IMR-90 (cell line): ENCODE results near the gene P2RX3. TPM values are rescaled to one million over a fixed set of nuclear protein-coding genes. Genes with fewer than 3 reads are reported as not detected.

Experiments used
- ATAC-seq: fragments of 200-7000 bp; cut with Tn5 transposase; 2 replicates; pipeline ENCODE4 v1.9.1; 2020; ENCODE audit warnings: low read depth, mild to moderate bottlenecking, moderate library complexity
- BruUV-seq: library from RNA; stranded (reverse); fragments of 400-500 nt; replicated peaks from 2 replicates; lab custom pipeline; 2021; lab: Mats Ljungman, UMichigan
- CTCF ChIA-PET: fragments of 300-600 bp; formaldehyde crosslinking; extraction: SDS; loops from one replicate; lab custom pipeline; 2021; ENCODE audit warnings: antibody characterized with exemption; lab: Yijun Ruan, JAX
- POLR2A ChIA-PET: fragments of 300-600 bp; sonication (Branson Sonifier 250); formaldehyde crosslinking; loops from one replicate; lab custom pipeline; 2022; ENCODE audit warnings: antibody characterized with exemption; ENCODE audit not compliant: unreplicated experiment; lab: Charles Lee
- DNase-seq: peaks from one replicate; pipeline ENCODE4 v3.0.0; 2013
- H2AFZ ChIP-seq: replicated peaks from 2 replicates; pipeline ENCODE3; 2013; ENCODE audit warnings: low read length, mild to moderate bottlenecking; ENCODE audit not compliant: poor library complexity
- H2AK5ac ChIP-seq: 2 replicates; pipeline ENCODE4 v1.6.1; 2013; ENCODE audit warnings: low read depth, low read length, inconsistent platforms
- H2AK9ac ChIP-seq: replicated peaks from 2 replicates; pipeline ENCODE3; 2013; ENCODE audit warnings: mild to moderate bottlenecking, low read depth, low read length, moderate library complexity; ENCODE audit not compliant: poor library complexity
- H2BK120ac ChIP-seq: 2 replicates; pipeline ENCODE4 v1.6.1; 2013; ENCODE audit warnings: low read depth, low read length, inconsistent platforms
- H2BK15ac ChIP-seq: 3 replicates; pipeline ENCODE4 v1.6.1; 2013; ENCODE audit warnings: low read depth, low read length, inconsistent platforms
- H2BK20ac ChIP-seq: 2 replicates; pipeline ENCODE4 v1.6.1; 2013; ENCODE audit warnings: low read depth, mild to moderate bottlenecking, inconsistent platforms, low read length, moderate library complexity
- H2BK5ac ChIP-seq: 2 replicates; pipeline ENCODE4 v1.6.1; 2013; ENCODE audit warnings: mild to moderate bottlenecking, low read depth, low read length, inconsistent platforms; ENCODE audit not compliant: poor library complexity, severe bottlenecking
- H3K14ac ChIP-seq: replicated peaks from 2 replicates; pipeline ENCODE4 v1.6.1; 2013; ENCODE audit warnings: low read depth, low read length, inconsistent platforms
- H3K18ac ChIP-seq: 2 replicates; pipeline ENCODE4 v1.6.1; 2013; ENCODE audit warnings: low read depth, low read length, control low read depth
- H3K23ac ChIP-seq: 2 replicates; pipeline ENCODE4 v1.6.1; 2013; ENCODE audit warnings: low read depth, low read length, inconsistent platforms
- H3K27ac ChIP-seq: 2 replicates; pipeline ENCODE4 v1.5.1; 2013; ENCODE audit warnings: mild to moderate bottlenecking, control low read depth, low read length; ENCODE audit not compliant: insufficient read depth
- H3K27me3 ChIP-seq: 2 replicates; pipeline ENCODE4 v1.6.1; 2013; ENCODE audit warnings: low read length; ENCODE audit not compliant: control insufficient read depth, insufficient read depth
- H3K36me3 ChIP-seq: 2 replicates; pipeline ENCODE4 v1.6.1; 2013; ENCODE audit warnings: low read length, mixed read lengths; ENCODE audit not compliant: control insufficient read depth, insufficient read depth
- H3K4ac ChIP-seq: 2 replicates; pipeline ENCODE4 v1.6.1; 2013; ENCODE audit warnings: low read depth, low read length, inconsistent platforms
- H3K4me1 ChIP-seq: 2 replicates; pipeline ENCODE4 v1.6.1; 2013; ENCODE audit warnings: low read length, mixed read lengths; ENCODE audit not compliant: control insufficient read depth, insufficient read depth
- H3K4me2 ChIP-seq: 2 replicates; pipeline ENCODE4 v1.6.1; 2013; ENCODE audit warnings: low read depth, mild to moderate bottlenecking, control low read depth, low read length, moderate library complexity
- H3K4me3 ChIP-seq: 2 replicates; pipeline ENCODE4 v1.5.1; 2013; ENCODE audit warnings: low read depth, mild to moderate bottlenecking, control low read depth, low read length, moderate library complexity; ENCODE audit not compliant: insufficient read depth
- H3K56ac ChIP-seq: 2 replicates; pipeline ENCODE4 v1.6.1; 2013; ENCODE audit warnings: low read length, inconsistent platforms; ENCODE audit not compliant: insufficient read depth; ENCODE audit errors: extremely low read depth
- H3K79me1 ChIP-seq, 2 experiments: 2 replicates each; pipeline ENCODE4 v1.6.1; 2013; ENCODE audit warnings: low read length in 2 of 2, inconsistent platforms in 1 of 2, low read depth in 1 of 2
- H3K9ac ChIP-seq: 2 replicates; pipeline ENCODE4 v1.6.1; 2013; ENCODE audit warnings: low read depth, low read length, control low read depth
- H3K9me1 ChIP-seq: 2 replicates; pipeline ENCODE4 v1.6.1; 2013; ENCODE audit warnings: low read length, inconsistent platforms; ENCODE audit not compliant: insufficient read depth
- H3K9me3 ChIP-seq: 2 replicates; pipeline ENCODE4 v1.6.1; 2013; ENCODE audit warnings: low read length; ENCODE audit not compliant: control insufficient read depth, insufficient read depth
- H4K20me1 ChIP-seq: 2 replicates; pipeline ENCODE4 v1.6.1; 2013; ENCODE audit warnings: low read length, inconsistent platforms; ENCODE audit not compliant: insufficient read depth
- H4K5ac ChIP-seq: 2 replicates; pipeline ENCODE4 v1.6.1; 2013; ENCODE audit warnings: mild to moderate bottlenecking, low read depth, low read length, control low read depth
- H4K8ac ChIP-seq, 2 experiments: 2 replicates each; pipeline ENCODE4 v1.6.1; 2013; ENCODE audit warnings: low read depth in 2 of 2, low read length in 2 of 2, control low read depth in 1 of 2, inconsistent platforms in 1 of 2
- H4K91ac ChIP-seq: 2 replicates; pipeline ENCODE4 v1.6.1; 2013; ENCODE audit warnings: low read depth, low read length, inconsistent platforms; ENCODE audit not compliant: insufficient read depth
- BHLHE40 ChIP-seq: fragments of 150-350 bp; IDR thresholded peaks from 2 replicates; pipeline ENCODE4 v1.6.1; 2016; ENCODE audit warnings: mild to moderate bottlenecking, low read depth, low read length
- FOS ChIP-seq: fragments of 150-350 bp; IDR thresholded peaks from 2 replicates; pipeline ENCODE4 v1.6.1; 2016; ENCODE audit warnings: low read depth, low read length
- POLR2A ChIP-seq: IDR thresholded peaks from 2 replicates; pipeline ENCODE4 v1.6.1; 2012; ENCODE audit warnings: mild to moderate bottlenecking, low read depth, low read length
- USF2 ChIP-seq: fragments of 150-350 bp; IDR thresholded peaks from 2 replicates; pipeline ENCODE4 v1.6.1; 2017; ENCODE audit warnings: mild to moderate bottlenecking, antibody characterized with exemption, low read length, low read depth
- WGBS, 2 experiments: methylation state at CpG; one replicate each; pipeline versions ENCODE4 v1.1.5 to v1.1.7; 2013; ENCODE audit warnings: missing lambda C conversion rate in 2 of 2; ENCODE audit not compliant: insufficient read length in 1 of 2; ENCODE audit errors: extremely low coverage in 2 of 2; 5-methylcytosine and 5-hydroxymethylcytosine counted together
- dilution Hi-C: fragments of 300-500 bp; cut with HindIII; formaldehyde crosslinking; loops from one replicate; pipeline ENCODE4 v1.14.3; 2018; ENCODE audit warnings: low sequenced_read_pairs; ENCODE audit not compliant: unreplicated experiment
- in situ Hi-C: fragments of 300-500 bp; cut with MboI; formaldehyde crosslinking; loops from 3 replicates; pipeline ENCODE4 v1.14.3; 2019; ENCODE audit warnings: low sequenced_read_pairs, inconsistent platforms, mixed read lengths
- intact Hi-C: fragments of 100-400 bp; cut with micrococcal nuclease; formaldehyde crosslinking; loops from 2 replicates; pipeline ENCODE4 v1.10.0; 2022
- polyA plus RNA-seq, 3 experiments: library from polyadenylated mRNA; depleted of rRNA; stranded (reverse); fragments of >200 nt; gene quantifications; 2 replicates each; pipeline ENCODE4 v1.2.3, GENCODE V29; 2012; ENCODE audit warnings: low replicate concordance in 1 of 3
- total RNA-seq: library from RNA; depleted of rRNA; stranded (reverse); fragments of >200 nt; gene quantifications from 2 replicates; pipeline ENCODE4 v1.2.3, GENCODE V29; 2012
- TF ChIP-seq, protein P1 (sequence below): fragments of 150-350 bp; IDR thresholded peaks from 2 replicates; pipeline ENCODE4 v1.6.1; 2016; ENCODE audit warnings: low read depth, mild to moderate bottlenecking, low read length, moderate library complexity, borderline replicate concordance
- TF ChIP-seq, protein P2 (sequence below): conservative IDR thresholded peaks from 2 replicates; pipeline ENCODE4 v1.5.1; 2012; ENCODE audit warnings: mild to moderate bottlenecking, low read depth, low read length, improper control_type of control experiment

Gene P2RX3
- total and polyA plus RNA-seq, 2 of the 4 experiments (the other 2 are of a cell fraction), result not detected

DNA sequence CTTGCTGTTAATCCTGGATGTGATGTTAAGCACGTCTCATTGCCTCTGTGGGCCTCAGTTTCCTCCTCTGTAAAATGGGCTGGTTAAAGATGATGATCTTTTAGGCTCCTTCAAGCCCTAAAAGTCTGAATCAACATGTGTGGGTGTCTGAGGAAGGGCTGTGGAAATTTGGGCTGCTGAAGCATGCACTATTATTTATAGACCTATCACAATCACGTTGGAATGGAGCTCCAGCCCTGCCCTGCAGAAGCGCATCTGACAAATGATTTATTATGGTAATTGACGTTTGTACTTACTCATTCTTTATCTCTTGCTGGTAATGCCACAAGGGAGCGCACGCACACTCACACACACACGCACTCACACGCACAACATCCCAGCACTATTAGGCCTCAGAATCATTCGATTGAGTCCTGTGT, 20.4 kb downstream of the P2RX3 start:
- no CpG with 5 or more reads among the region's 9 CpGs for WGBS, 2 experiments
- ChIA-PET POLR2A (no interaction called here), CTCF (no interaction called here)
- H2BK120ac ChIP-seq, result no peak overlapping the region
- H2BK20ac ChIP-seq, result no peak overlapping the region
- peaks cover 3% of the 10 kb centered on the region; the same call in 1 of the 2 replicates for H3K9me3 ChIP-seq
- H3K14ac ChIP-seq, result no peak overlapping the region
- no peak overlapping the region for H3K23ac ChIP-seq
- no peaks in the 10 kb centered on the region for H3K4me1 ChIP-seq
- H3K36me3 ChIP-seq, result no peaks in the 10 kb centered on the region
- H2BK15ac ChIP-seq, result no peak overlapping the region
- no peaks in the 10 kb centered on the region for H3K79me1 ChIP-seq
- no peak overlapping the region for H3K9ac ChIP-seq
- dilution Hi-C loops (no loop called here), intact Hi-C loops (no loop called here), in situ Hi-C loops (loop anchor here (25.0 kb wide), 1 partner anchor 521 kb away; no protein-coding TSS in a partner anchor)
- TF ChIP-seq, protein P1, sequence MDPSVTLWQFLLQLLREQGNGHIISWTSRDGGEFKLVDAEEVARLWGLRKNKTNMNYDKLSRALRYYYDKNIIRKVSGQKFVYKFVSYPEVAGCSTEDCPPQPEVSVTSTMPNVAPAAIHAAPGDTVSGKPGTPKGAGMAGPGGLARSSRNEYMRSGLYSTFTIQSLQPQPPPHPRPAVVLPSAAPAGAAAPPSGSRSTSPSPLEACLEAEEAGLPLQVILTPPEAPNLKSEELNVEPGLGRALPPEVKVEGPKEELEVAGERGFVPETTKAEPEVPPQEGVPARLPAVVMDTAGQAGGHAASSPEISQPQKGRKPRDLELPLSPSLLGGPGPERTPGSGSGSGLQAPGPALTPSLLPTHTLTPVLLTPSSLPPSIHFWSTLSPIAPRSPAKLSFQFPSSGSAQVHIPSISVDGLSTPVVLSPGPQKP, result no peak
- TF ChIP-seq, protein P2, sequence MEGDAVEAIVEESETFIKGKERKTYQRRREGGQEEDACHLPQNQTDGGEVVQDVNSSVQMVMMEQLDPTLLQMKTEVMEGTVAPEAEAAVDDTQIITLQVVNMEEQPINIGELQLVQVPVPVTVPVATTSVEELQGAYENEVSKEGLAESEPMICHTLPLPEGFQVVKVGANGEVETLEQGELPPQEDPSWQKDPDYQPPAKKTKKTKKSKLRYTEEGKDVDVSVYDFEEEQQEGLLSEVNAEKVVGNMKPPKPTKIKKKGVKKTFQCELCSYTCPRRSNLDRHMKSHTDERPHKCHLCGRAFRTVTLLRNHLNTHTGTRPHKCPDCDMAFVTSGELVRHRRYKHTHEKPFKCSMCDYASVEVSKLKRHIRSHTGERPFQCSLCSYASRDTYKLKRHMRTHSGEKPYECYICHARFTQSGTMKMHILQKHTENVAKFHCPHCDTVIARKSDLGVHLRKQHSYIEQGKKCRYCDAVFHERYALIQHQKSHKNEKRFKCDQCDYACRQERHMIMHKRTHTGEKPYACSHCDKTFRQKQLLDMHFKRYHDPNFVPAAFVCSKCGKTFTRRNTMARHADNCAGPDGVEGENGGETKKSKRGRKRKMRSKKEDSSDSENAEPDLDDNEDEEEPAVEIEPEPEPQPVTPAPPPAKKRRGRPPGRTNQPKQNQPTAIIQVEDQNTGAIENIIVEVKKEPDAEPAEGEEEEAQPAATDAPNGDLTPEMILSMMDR, result no peak
- TF ChIP-seq POLR2A, result no peak
- TF ChIP-seq USF2, result no peak
- TF ChIP-seq BHLHE40, result no peak
- no peak for TF ChIP-seq FOS
- no peak overlapping the region for H3K4me3 ChIP-seq
- H3K9me1 ChIP-seq, result no peaks in the 10 kb centered on the region
- no TSS peak for BruUV-seq
- no peak overlapping the region for H3K27ac ChIP-seq
- H3K18ac ChIP-seq, result no peak overlapping the region
- no peak overlapping the region for H3K56ac ChIP-seq
- no peak overlapping the region for H3K4ac ChIP-seq
- H4K20me1 ChIP-seq, result no peaks in the 10 kb centered on the region
- DNase-seq, result peak; percentile 10
- peaks cover 39% of the 10 kb centered on the region for H3K27me3 ChIP-seq
- H2AK9ac ChIP-seq, result no peak overlapping the region
- H4K5ac ChIP-seq, result no peak overlapping the region
- H2AFZ ChIP-seq, result no peak overlapping the region
- no peak overlapping the region for H4K91ac ChIP-seq
- H4K8ac ChIP-seq, result no peak overlapping the region
- H2BK5ac ChIP-seq, result no peak overlapping the region
- ATAC-seq, result no peak
- H2AK5ac ChIP-seq, result no peak overlapping the region
- H3K4me2 ChIP-seq, result no peak overlapping the region
